NCI-H446 (cell line): ENCODE measurements around the gene EDARADD.
"Not testable (repeated sequence)": the region's sequence is repeated elsewhere in the genome, so short reads cannot be mapped to it uniquely, and the experiment has no call there.

Experiments used
- DNase-seq, 2 experiments: peaks; one replicate each; lab custom pipeline; 2025; lab: John Stamatoyannopoulos, UW

EDARADD gene

DNA sequence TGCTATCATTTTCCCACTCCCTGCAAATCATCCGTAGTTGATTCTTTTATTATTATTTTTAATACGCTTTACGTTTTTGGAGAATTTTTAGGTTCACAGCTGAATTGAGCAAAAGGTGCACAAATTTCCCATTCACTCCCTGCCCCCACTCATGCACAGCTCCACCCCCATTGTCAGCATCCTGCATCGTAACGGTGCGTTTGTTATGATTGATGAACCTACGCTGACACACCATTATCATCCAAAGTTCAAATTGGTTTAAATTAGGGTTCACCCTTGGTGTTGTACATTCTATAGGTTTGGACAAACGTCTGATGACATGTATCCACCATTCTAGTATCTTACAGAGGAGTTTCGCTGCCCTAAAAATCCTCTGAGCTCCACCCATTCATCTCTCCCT is 44.5 kb downstream of the EDARADD start:
- DNase-seq, result no peak

DNA sequence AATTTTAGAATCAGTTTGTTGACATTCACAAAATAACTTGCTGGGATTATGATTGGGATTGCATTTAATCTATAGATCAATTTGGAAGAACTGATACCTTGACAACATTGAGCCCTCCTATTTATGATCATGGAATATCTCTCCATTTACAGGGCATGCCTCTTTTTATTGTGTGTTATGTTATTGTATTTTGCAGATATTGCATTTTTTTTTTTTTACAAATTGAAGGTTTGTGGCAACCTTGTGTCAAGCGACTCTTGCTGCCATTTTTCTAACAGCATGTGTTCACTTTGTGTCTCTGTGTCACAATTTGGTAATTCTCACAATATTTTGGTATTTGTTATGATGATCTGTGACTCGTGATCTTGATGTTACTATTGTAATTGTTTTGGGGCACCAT is 46.3 kb downstream of the EDARADD start:
- no peak for DNase-seq

DNA sequence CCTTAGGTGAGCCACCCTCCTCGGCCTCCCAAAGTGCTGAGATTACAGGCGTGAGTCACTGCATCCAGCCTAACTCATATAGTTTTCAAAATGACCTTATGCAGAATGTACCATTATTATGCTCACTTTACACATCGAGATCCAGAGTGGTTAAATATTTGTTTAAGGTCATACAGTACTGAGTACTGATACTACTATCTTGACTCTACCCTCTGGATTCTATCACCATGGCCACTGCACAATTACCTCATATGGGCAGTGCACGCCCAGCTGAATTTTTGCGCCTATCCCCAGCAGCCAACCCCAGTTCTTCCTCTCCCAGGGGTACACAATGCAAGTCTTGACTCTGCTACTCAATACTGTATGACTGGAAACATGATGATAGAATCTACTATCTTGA is 56.7 kb downstream of the EDARADD start:
- DNase-seq, result no peak

- DNase-seq, result no peak
Measured at GRCh38 chr1:236451796-236452373, 57.8 kb downstream of the EDARADD start.

DNA sequence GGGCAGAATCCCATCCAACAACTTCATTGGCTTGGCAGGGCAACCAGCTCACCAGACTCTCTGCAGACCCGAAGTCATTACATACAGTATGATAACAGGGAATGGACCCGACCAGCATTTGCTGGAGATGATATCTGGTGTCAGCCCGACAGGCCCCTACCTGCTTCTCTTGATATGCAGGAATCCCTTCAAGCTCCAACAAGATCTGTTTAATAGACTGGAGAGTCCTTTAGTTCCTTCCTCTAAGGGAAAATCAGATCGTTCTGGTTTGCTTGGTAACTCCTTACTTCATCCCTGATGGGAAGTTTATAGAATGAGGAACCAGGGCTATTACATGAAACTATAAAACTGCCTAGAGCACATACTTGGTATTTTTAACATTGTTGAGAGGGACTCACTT is 61.2 kb downstream of the EDARADD start:
- DNase-seq, result no peak

- DNase-seq, result no peak
Measured at GRCh38 chr1:236457775-236458174, 63.7 kb downstream of the EDARADD start.

DNA sequence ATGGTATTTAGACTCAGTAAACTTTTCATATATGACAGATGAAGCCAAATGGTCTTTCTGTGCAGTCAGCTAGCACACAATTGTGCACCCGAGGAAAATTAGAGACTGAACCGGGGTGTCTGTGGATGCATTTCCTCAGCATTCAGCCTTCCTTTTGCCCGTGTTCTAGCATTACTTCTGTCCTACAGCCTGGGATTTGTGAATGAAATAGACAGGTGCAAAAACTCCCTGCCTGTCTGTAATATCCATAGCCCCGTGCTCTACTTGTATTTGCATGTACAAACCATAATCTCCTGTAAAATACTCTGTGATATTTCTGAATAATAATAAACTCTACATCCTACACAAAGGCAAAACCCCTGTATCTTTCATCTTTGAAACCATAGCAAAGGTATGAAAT is 64.9 kb downstream of the EDARADD start:
- no peak for DNase-seq

GRCh38 chr1:236460103-236460502 is 66.0 kb downstream of the EDARADD start:
- DNase-seq, result no peak

DNA sequence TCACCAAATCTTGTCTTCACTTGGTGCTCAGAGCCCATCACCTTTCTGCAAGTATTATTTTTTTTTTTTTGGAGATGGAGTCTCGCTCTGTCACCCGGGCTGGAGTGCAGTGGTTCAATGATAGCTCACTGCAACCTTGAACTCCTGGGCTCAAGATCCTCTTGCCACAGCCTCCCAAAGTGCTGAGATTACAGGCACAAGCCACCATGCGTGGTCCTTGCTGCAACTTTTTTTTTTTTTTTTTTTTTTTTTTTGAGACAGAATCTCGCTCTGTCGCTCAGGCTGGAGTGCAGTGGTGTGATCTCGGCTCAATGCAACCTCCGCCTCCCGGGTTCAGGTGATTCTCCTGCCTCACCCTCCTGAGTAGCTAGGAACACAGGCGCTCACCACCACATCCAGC is 70.1 kb downstream of the EDARADD start:
- DNase-seq, result not testable (repeated sequence)

GRCh38 chr1:236465231-236465958 is 71.3 kb downstream of the EDARADD start:
- no peak for DNase-seq

DNA sequence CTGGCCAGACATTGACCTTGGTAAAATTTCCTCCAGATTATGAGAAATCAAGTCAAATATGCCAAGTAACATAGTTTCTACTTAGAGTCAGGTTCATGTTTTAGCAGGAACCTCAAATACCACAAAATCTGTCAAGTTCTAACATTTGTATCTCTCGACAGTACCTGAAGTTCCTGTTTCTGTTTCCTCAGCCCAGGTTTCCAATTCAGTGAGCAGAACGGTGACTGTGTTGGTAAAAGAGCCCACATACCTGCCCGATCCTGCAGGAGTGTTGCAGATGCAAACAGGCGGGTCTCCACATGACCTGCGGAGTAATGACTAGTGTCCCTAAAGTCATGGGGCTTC is 71.8 kb downstream of the EDARADD start:
- no peak for DNase-seq

GRCh38 chr1:236467327-236467641 is 73.2 kb downstream of the EDARADD start:
- DNase-seq, result no peak

DNA sequence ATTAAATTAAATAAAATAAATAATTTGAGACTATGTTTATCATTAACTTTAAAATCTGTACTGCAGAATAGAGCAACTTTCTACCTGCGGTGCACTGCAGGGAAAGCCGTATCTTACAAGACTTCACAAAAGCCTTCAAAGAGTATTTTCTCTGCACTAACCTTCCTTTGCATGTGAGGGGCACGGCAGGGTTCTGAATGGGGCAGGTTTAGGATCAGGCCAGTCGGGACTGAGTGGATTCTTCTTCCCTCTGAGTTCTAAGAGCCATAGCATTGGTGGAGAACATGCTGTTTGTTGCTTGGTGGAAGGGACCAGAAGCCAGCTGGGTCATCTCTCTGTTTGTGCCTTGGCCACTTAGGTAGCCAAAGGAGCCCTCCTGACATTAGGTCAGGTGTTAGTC is 74.5 kb downstream of the EDARADD start:
- no peak for DNase-seq

- no peak for DNase-seq
Measured at GRCh38 chr1:236469466-236469865, 75.4 kb downstream of the EDARADD start.

DNA sequence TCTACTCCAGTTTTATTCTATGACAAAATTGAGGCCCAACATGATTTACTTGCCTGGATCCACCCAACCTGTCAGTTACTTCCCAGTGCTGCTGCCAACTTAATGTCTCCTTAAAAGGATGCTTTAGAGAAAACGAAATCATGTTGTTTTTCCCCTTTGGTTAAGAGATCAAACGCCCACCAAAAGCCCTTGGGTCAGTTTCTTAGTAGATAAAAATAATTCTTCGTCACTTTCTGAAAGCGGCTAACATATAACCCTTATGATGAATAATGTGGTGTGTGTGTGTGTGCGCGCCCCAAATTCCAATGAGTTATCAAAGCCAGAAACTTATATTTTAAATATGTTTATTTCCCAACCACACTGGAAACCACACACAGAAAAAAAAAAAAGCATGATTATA is 77.0 kb downstream of the EDARADD start:
- no peak for DNase-seq

- no peak for DNase-seq
Measured at GRCh38 chr1:236471653-236472052, 77.6 kb downstream of the EDARADD start.

- DNase-seq, result no peak
Measured at GRCh38 chr1:236472850-236473788, 79.0 kb downstream of the EDARADD start.

DNA sequence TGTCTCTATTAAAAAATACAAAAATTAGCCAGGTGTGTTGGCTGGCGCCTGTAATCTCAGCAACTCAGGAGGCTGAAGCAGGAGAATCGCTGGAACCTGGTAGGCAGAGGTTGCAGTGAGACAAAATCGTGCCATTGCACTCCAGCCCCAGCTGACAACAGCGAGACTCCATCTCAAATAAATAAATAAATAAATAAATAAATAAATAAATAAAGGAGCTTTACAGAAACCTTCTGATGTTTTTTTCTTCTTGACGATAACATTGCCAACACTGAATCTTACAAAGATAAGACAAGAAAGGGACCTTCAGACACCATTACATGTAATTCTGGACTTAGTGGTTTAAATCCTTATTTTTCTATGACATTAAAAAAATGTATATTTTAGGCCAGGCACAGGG is 81.9 kb downstream of the EDARADD start:
- DNase-seq, result no peak

DNA sequence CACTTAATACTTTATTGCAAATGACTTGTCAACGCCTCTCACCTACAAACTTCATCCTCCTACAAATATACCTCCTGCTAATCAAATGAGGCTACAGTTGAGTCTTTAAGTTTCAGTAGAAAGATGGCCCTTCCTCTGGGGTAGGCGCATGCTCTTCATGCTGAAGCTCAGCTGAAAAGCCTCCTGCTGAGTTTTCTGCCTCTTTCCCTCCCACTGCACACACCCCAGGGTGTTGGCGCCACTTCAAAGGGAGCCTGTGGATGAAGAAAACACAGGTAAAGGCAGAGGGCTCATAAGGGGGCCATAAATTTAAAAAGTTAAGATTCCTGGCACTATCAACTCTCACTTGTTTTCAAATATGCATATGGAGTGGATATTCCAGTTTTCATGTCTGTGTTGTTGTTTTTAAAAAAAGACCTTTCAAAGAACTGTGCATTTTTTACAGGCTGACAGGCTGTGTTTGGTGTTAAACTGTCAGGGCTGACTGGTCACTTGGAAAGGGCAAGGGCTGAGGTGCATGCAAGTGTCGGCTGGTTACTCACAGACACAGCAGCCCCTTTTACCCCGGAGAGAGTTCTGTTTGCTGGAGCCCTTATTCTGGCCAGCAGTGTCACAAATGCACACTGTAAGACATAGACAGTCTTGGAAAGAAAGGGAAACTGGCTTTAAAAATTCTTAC is 86.8 kb downstream of the EDARADD start:
- DNase-seq, result no peak

DNA sequence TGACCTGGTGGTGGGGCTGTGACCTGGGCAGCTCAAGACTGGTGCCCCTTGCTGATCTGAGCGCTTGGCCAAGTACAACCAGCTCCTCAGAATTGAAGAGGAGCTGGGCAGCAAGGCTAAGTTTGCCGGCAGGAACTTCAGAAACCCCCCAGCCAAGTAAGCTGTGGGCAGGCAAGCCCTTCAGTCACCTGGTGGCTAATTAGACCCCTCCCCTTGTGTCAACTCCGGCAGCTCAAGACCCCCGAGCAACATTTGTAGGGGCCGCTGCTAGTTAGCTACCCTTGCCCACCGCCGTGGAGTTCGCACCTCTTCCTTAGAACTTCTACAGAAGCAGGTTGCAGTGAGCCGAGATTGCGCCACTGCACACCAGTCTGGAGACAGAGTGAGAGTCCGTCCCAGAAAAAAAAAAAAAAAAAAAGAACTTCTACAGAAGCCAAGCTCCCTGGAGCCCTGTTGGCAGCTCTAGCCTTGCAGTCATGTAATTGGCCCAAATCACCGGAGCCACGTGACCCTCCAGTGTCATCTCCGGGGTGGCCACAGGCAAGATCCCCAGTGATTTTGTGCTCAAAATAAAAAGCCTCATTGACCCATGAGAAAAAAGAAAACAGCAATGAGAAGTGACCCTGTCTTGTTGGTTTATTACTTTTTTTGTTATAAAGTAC is 90.4 kb downstream of the EDARADD start:
- no peak for DNase-seq

DNA sequence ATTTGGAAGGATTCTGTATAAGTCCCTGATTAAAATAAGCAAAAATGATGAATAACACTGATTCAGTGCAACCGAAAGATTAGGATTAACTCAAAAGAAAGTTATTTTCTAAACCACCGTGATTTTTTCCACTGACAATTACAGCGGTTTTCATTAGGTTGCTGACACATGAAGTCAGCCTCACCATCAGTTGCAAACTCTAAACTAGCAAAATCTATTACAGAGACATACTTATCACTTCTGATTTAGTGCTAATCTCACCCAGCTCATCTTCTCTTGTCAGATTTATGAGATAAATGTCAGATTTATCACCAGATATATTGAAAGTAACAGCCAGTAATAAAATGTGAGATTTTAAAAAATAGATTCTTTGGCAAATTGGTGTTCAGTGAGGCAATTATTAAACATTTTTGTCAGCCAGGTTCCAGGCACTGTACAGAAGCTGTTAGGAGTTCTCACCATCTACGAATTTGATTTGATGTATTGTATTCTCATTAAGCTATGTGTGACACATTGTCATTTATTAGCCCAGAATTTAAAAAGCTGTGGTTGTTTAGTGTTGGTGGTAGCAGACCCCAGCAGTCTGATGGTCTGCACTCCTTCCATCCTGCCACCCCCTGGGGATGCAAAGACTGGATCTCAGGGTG is 92.4 kb downstream of the EDARADD start:
- DNase-seq, result no peak

GRCh38 chr1:236489161-236489560 is 95.1 kb downstream of the EDARADD start:
- DNase-seq, result not testable (repeated sequence)
